ENCODE measurements around the gene XAGE2.
"Not testable (repeated sequence)": the region's sequence is repeated elsewhere in the genome, so short reads cannot be mapped to it uniquely, and the experiment has no call there.

XAGE2 gene

GRCh38 chrX:52368368-52369055, at the start of gene XAGE2:
TSS of gene XAGE2 (plus strand) at chrX:52369021. CDS start at chrX:52370015, 994 bp downstream.
- DNase-seq: no peak

GRCh38 chrX:52337410-52337809, 31.4 kb upstream of the XAGE2 start:
- DNase-seq: no peak

DNA sequence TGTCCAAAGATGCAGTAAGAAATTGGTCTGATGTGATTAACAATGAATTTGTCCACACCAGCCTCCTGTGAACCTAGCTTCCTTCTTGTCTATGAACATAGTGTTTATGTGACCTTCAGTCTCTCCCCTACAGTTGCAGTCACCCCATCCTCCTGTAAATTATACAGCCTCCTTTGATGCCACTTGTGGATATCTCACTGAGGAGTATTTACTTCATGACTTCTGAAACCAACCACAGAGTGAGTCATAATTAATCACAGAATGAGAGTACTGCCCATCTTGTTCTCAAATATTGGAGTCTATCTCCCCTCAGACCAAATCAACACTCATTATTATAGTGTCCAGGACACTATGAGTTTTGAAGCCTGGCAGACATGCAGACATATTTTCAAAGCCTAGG, 27.3 kb upstream of the XAGE2 start:
- no peak for DNase-seq

GRCh38 chrX:52343131-52343530, 25.7 kb upstream of the XAGE2 start:
- not testable (repeated sequence) for DNase-seq

DNA sequence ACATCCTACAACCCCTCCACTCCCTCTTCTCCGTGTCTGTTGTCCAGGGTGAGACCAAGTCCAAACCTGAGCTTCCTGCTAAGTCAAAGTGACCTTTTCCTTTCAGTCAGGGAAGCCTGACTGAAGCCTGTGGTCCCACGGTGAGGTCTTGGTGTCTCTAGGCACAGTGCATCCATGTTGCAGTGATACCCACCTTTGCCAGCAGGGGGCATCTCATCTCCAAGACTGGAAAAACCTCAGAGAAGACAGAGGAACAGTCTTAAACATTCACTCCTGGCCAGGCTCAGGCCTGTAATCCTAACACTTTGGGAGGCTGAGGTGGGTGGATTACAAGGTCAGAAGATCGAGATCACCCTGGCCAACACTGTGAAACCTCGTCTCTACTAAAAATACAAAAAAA, 23.4 kb upstream of the XAGE2 start:
- DNase-seq: peak; percentile 22

GRCh38 chrX:52346174-52347165, 22.4 kb upstream of the XAGE2 start:
- no peak for DNase-seq

DNA sequence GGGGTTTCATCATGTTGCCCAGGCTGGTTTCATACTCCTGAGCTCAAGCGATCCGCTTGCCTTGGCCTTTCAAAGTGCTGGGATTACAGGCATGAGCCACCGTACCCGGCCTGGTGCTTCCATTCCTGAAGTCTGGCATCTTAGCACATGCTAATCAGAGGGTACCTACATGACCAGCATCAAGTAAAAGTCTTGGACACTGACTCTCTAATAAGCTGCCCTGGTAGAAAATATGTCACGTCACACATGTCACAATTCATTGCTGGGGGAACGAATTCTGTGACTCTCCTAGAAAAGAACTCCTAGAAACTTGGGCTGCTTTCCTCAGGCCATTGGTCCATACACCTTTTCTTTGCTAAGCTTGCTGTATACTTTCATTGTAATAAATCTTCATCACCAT, 19.1 kb upstream of the XAGE2 start:
- no peak for DNase-seq

DNA sequence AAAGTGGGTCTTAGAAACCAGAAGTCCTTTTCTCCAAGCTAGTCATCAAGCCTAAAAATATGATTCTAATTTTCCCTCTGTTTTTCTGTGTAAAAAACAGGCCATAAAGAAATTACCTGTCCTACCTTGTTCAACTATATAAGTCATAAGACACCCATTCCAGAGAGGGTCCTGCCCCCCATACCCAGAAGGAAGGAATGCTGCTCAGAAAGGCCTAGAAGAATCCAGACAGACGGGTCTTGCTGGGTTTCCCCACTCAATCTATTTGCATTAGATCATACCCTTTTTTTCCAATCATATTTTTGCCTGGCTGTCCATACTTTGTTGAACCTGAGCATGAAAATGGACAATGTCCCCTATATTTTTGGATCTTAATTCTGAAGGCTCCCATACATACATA, 16.3 kb upstream of the XAGE2 start:
- DNase-seq: no peak

DNA sequence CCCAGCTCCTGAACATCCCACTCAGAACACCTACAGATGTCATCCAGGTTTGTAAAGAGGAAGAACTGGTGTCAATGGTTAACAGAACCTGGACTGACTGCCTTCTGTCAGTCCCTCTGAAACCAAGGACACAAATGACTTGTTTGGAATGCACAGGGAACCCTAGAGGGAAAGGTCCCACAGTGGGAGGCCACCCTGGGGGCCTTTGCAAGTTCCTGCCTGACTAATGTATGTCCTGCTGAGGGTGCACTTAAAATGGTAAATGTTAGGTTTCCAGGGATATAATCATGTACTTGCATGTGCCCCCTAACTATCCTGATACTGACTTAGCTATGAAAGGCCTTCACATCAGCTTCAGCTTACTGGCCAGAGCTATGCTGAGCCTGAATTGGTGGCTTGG, 15.0 kb upstream of the XAGE2 start:
- no peak for DNase-seq

DNA sequence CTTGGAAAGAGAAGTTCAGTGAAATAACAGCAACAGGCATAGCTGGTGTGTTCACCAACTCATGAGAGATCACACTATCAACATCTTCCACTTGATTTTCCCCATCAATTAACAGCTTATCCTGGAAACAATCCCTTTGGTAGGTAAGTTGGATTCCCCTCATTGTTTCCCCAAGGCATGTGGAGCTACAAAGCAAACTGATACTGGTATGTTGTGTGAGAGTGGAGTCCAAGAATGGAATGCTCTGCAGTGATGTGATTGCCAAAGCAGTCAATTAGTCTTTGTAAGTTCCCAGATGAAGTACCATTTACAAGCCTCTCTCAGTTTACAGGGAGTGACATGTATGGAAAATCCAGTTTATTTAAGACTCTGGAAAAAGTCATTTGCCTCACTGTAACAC, 13.7 kb upstream of the XAGE2 start:
- DNase-seq: no peak

GRCh38 chrX:52359614-52360232, 9.1 kb upstream of the XAGE2 start:
- DNase-seq: no peak

- DNase-seq: no peak
Measured at GRCh38 chrX:52361941-52362340, 6.9 kb upstream of the XAGE2 start.

- DNase-seq: no peak
Measured at GRCh38 chrX:52363247-52363883, 5.5 kb upstream of the XAGE2 start.

- DNase-seq: no peak
Measured at GRCh38 chrX:52378870-52379269, 10.0 kb downstream of the XAGE2 start.

- no peak for DNase-seq
Measured at GRCh38 chrX:52380993-52381392, 12.2 kb downstream of the XAGE2 start.

- DNase-seq: no peak
Measured at GRCh38 chrX:52410439-52411394, 41.9 kb downstream of the XAGE2 start.

DNA sequence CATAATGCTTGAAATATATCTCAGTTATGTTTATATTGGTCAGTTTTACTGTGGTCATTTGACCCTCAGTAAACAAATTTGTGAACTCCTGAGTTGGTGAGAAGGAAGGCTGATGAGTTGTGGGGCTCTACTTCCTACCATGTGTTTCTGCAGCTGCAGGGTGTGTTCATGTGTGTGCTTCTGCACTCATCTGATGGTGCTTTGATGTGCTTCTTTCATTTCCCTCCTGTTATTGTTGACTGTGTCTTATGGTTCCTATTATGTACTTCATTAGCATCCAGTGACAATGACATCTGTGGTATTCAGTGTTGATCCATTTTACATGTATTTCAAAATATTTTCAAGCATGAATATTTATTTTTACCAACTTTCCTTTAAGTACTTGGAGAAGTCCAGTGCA, 46.5 kb downstream of the XAGE2 start:
- DNase-seq: no peak

- no peak for DNase-seq
Measured at GRCh38 chrX:52416816-52417215, 48.0 kb downstream of the XAGE2 start.

GRCh38 chrX:52420824-52421443, 52.1 kb downstream of the XAGE2 start:
- DNase-seq: no peak

DNA sequence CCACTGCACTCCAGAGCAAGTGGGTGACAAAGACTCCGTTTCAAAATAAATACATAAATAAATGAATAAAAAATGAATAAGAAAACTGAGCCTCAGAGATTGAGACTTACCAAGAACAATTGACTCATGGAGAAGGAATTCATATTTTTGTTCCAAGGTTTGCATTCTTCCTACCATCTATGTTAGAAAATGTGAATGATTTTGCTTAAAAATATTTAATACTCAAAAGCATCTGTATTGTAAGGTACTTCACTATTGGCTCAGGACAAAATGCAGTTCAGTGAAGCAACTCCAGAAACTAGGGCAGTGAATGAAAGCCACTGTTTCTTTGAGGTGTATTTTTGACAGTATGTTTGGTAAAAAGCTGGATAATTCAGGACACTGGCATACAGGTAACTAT, 54.1 kb downstream of the XAGE2 start:
- DNase-seq: no peak

GRCh38 chrX:52424656-52425055, 55.8 kb downstream of the XAGE2 start:
- DNase-seq: no peak
